Measurements from ENCODE around the gene PCYOX1L.

PCYOX1L gene

DNA sequence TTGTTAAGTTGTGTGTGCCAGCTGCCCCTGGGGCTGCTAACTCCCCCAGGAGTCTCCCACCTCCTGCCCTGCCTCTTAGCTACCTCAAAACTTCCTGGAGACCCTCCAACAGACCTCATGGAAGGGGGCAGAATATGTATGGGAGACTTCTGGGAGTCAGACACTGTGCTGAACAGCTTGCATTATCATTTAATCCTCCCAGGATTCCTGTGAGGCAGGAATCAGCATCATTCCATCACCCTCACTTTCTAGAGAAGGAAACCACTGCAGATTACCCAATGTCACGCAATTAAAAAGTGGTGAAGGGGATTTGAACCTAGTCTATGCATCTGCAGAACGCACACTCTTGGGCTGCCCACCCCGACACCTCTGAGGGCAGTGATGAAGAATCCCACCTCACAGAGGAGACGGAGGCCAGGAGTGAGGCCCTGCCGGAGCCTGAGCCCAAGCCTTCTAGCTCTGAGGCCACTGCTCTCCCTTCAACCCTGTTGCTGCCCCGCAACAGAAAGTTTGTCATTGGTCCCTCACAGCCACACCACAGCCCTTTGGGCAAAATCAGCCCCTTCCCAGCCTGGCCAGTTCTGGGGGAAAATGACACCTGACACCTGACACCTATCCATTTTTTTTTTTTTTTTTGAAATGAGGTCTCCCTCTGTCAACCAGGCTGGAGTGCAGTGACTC lies 51.6 kb downstream of the PCYOX1L start:
- no peak for DNase-seq

DNA sequence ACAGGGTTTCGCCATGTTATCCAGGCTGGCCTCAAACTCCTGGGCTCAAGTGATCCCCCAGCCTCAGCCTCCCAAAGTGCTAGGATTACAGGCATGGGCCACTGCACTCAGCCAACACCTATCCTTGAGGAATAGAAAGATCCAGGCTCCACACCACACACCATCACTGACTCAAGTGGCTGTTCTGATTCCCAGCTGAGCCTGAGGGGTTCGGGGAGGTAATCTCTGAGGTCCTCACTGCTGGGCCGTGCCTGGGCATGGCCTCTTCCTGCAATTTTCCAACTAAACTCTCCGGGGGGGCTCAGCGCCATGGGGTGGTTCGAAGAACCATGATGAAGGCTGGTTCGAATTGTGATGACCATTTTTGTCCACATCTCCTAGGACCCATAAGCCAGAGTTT lies 52.2 kb downstream of the PCYOX1L start:
- DNase-seq = no peak

DNA sequence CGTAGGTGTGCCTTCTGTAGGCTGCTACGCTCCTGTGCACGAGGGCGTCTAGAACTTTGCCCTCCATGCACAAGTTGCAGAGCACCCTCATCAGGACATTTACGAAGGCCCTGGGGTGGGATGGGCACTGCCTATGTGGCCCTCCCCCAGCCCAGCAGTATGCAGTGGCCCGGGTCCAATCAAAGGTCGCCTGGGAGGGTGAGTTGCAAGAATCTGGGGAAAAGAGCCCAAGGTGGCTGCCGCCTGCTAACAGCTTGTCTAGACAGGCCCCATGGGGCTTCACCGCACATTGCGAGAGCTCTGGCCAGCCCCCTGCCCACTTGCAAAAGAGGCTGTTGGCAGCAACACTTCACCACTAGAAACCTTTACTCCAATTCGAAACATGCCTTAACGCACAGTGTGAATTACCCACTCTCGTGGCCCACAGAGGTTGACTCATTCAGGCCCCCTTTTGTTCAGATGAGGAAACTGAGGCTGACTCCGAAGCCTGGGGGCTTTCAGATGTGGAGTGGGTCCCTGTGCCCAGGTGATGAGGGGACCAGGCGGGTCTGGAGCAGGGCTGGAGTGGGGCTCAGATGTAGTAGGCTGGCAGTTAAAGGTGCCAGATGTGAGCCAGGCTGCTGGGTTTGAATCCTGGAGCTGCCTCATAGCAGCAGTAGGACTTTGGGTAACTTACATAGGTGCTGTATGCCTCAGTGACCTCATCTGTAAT lies 53.0 kb downstream of the PCYOX1L start:
- DNase-seq = no peak

DNA sequence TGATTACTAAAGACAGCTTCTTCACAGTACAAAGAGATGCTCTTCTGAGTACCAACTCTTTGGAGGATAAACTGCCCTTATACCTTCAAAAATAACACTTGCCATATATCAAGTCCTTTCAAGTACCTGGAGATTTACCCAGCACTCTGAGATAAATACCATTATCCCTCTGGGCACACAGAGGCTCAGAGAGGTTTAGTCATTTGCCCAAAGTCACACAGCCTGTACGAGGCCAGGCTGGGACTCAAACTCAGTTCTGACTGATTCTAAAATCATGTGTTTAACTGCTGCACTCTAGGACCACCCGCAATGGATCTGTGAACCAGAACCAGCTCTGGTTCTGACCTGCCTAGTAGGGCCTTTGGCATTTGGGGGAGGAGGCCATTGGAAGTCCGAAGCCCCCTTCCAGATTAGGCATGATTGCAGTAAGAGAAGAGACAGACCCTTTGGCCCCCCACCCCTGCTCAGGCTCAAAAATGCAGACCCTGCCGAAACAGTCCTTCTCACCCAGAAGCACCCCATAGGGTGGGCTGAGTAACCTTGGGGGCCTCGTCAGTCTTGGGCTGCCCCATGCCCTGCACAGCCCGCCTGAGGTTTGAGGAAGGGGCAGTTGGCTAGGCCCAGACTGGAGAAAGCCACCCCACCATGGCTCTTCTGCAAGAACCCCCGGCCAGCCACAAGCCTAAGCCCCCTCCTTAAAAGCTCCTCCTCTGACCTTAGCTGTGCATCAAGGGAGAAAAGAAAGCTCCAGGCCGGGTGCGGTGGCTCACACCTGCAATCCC lies 54.1 kb downstream of the PCYOX1L start:
- no peak for DNase-seq

DNA sequence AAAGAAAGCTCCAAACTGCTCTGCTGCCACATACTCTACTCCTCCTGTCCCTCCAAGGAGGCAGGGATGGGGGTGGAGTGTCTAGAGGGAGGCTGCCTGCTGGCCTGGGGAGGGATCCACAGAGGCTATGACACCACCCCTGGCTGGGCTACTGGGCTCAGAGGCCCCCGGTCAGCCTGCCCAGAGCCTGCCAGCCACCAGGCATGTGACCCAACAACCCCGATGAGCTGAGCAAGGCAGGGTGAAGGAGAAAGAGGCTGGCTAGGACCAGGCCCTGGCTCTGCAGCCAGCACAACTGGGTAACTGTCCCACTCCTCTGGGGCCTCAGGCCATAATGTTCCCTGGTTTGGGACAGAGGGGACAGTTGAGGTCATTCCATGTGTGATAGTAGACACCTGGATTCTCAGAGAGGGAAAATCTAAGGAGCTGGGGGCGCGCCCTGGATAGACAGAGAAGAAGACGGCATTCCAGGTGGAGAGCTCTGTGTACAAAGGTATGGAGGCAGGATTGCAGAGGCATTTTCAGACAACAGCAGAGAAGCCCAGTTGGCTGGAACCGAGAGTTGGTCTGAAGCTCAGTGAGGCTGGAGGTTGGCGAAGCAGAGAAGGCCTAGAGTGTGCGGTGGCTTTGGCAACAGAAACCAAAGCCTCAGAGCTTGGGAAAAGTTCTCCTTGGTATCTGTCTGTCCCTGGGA lies 55.1 kb downstream of the PCYOX1L start:
- DNase-seq = no peak

DNA sequence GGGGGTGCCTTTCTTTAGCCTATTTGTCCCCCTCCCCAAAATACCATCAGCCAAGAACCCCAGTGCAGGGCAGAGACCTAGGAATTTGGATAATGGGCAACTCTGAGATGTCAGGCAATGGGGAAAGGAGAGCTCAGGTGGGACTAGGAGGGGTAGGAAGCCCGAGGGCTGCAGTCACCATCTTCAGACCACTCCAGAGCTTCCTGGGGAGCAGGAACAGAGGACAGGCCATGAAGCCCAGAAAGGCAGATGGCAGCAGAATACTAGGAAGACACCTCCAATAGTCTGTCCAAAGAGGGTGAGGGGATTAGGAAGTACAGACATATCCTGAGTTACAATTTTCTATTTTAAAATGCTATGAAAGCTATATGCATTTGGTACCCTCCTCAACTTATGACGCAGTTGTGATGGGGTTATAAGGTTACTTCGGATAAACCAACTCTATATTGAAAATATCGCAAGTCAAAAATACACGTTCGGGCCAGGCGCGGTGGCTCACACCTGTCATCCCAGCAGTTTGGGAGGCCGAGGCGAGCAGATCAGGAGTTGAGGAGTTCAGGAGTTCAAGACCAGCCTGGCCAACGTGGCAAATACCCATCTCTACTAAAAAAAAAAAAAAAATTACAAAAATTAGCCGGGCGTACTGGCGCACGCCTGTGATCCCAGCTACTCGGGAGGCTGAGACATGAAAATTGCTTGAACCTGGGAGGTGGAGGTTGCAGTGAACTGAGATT lies 55.8 kb downstream of the PCYOX1L start:
- DNase-seq = no peak

DNA sequence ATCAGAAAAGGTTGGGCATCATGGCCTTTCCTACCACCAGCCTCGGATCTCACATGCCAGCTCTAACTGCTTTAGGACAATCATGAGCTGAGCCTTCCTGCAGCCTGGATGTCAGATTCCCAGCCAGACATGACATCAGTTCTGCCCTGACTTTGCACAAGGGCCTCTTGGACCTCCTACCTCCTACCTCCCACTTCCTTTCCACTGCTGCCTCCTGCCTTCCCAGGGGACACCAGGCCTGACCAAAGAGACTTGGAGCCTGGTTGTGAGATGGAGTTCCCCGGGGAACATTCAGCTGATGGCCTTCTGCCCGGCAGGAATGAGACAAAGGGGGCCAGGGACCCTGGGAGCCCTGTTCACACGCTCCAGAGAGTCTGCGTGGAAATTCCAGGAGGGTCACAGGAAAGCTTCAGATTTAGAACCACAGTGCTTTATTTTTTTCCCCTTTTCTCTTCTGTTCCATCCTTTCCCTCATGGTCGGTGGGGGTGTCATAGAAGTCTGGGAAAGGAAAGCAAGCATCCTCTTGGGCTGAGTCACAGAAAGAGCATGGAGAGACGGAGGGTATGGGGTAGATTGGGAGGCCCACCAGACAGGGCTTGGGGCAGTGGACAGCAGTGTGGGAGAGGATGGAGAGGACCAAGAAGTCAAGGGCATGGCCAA lies 56.7 kb downstream of the PCYOX1L start:
- no peak for DNase-seq

DNA sequence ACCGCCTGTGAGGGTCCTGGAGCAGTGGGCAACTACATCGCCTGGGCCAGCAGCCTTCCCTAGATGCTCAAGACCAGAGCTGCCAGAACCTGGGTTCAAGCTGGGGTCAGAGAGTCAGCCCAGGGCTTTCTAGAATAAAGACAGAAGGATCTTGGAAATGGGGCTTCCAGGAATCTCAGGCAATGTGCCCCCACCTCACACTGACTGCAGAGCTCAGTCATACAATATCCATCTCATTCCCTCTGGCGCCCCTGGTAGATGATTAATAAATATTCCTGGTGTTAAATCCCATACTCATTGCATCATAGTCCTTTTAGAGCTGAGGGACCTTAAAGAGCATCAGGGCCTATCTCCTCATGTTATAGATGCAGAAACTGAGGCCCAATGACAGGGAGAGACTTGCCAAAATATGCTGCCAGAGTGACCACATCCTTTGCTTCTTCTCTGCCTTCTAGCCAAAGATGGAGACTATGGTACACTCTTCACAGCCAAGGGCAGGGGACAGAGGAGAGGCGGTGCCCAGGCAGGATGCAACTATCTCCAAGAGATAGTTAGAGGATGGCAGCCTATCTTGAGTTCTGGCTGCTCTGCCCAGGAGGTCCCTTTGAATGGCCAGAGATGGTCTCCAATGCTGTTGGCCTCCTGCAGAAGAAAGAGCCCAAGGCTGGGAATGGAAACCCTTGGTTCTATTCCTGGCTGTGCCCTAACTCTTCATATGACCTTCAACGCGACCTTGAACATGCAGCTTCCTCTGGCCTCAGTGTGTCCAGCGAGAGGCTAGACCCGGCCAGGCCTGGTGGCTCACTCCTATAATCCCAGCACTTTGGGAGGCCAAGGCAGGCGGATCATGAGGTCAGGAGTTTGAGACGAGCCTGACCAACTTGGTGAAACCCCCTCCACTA lies 57.5 kb downstream of the PCYOX1L start:
- no peak for DNase-seq

DNA sequence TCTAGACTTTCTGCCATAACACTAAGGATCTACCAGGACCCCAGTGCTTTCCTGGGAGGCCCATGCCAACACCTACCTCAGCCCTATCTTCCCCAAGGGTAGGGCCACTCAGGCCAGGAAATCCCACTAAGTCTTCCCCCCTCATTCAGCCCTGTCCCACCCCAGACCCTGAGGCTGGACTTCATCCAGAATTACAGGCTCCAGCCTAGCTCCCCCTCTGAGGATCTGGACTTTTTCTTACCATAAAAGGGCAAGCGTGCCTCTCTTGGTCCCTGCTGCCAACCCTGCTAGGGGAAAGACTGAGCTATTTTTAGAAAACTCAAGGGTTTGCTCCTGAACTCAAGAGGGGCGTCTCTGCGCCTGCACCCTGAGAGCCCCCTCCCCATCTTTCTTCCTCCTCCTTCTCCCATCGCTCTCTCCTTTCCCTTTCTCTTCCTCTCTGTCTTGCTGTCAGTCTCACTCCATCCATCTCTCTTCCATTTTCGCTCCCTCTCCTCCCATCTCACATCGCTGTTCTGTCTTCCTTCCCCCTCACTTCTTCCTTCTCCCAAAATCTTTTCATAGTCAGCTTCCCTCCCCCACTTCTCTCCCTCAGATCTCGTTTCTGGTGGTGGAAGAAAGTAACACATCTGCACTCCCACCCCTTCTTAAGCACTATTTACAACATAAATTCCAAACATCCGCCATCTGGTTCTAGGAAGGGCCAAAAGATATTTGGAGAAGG lies 59.3 kb downstream of the PCYOX1L start:
- DNase-seq = no peak

DNA sequence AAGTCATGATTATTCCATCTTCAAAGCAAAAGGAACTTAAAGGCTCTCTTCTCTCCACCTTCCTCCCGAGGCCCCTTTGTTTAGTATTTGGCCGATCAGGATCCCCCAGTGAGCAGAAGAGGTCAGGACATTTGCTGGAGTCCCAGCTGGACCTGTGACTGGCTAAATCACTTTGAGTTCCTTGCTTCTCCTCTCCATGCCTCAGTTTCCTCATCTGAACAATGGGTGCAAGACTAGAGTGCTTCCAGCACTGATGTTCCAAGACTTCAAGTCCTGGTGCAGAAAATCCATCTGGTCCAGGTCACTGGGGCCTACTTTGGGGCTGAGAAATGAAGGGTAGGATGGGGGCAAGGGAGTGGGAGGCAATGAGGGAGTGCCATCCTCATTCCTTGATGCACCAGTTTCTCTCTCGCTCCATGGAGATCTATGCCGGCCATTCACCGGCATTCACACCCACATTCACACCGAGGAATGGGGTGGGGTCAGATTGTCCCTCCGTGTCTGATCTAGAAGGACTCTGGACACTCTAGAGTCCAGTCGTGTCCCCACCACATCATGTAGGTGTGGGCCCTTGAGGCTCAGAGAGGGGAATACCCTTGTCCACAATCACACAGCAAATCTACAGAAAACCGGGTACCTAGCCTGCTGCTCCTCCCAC lies 60.0 kb downstream of the PCYOX1L start:
- DNase-seq = no peak

DNA sequence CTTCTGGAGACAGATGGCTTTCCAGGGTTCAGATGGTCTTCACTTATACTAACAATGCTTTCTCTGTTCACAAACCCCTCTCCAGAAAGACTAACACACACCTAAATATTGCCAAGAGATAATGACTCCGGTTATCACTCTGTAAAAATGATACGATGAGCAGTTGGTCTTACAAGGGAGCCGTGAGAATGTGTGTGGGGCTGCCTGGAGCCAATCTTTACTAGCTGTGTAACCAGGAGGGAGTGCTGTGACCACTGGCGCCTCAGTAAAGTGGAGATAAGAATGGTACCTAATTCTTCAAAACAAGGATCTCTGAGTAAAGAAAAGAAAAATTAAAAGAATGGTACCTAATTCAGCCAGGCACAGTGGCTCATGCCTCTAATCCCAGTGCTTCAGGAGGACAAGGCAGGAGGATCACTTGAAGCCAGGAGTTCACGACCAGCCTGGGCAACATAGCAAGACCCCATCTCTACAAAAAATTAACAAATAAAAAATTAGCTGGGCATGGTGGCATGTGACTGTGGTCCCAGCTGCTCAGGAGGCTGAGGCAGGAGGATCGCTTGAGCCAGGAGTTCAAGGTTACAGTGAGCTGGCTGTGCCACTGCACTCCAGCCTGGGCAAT lies 61.2 kb downstream of the PCYOX1L start:
- DNase-seq = no peak

Measured in stimulated activated CD8-positive, alpha-beta memory T cell treated with anti-CD3 and anti-CD28 coated beads, Interleukin-4, amount 100 ng/mL, for 48 hours (primary cell).